ENCODE measurements around the gene LY86.

LY86 gene

DNA sequence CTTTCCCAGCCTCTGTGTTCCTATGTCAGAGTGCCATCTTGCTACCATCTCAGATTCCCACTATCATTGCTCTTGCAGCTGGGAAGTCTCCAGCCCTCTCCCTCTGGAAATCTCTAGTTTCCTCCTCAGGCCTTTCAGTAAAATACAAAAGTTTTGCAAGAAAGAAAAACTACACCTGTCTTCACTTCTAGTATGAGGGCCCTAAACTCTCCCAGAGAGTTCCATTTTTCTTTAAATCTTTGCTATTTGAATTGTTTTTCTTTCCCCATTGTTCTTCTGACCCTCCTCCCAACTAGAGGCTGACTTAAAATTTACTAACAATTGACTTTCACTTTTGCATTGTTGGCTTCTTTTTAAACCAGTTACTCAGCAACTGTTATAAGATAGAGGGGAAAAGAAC, 62.8 kb downstream of the LY86 start:
- Histone ChIP-seq H3K4me1 (ENCODE audit: control insufficient read depth, insufficient read depth, low read length) (no peaks in the 10 kb centered on the region), H3K27me3 (ENCODE audit: control insufficient read depth, insufficient read depth, low read length) (no peaks in the 10 kb centered on the region), H3K9me3 (ENCODE audit: control insufficient read depth, insufficient read depth, low read length) (no peaks in the 10 kb centered on the region), H3K27ac (ENCODE audit: low read length) (no peak overlapping the region), H3K4me3 (ENCODE audit: low read length) (no peak overlapping the region), H3K36me3 (ENCODE audit: control insufficient read depth, insufficient read depth, low read length) (no peaks in the 10 kb centered on the region)
- DNase-seq (ENCODE audit: low read depth, low spot score) = no peak

DNA sequence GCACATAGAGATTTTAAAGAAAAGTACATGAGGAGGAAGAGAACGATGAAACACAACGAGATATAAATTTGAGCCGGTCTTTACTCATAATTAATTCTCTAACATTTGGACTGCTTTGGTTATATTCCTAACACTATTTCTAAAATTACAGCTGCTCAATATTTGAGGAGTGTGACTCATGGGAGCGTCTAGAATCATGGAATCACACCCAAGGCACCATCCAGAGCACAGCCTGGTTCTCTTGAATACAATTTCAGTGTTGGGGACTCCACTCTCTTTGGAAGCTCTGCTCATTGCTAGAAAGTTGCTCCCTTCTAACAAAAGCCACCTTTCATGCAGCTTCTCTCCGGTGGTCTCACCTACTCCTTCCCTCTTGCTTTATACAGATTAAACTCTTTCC, 64.4 kb downstream of the LY86 start:
- H3K4me1 ChIP-seq (ENCODE audit: control insufficient read depth, insufficient read depth, low read length) = no peaks in the 10 kb centered on the region
- no peak for DNase-seq (ENCODE audit: low read depth, low spot score)
- no peaks in the 10 kb centered on the region for H3K9me3 ChIP-seq (ENCODE audit: control insufficient read depth, insufficient read depth, low read length)
- no CpG with 5 or more reads among the region's 5 CpGs for WGBS (ENCODE audit: insufficient coverage, insufficient read length)
- no peaks in the 10 kb centered on the region for H3K36me3 ChIP-seq (ENCODE audit: control insufficient read depth, insufficient read depth, low read length)
- H3K27ac ChIP-seq (ENCODE audit: low read length) = no peak overlapping the region
- no peaks in the 10 kb centered on the region for H3K27me3 ChIP-seq (ENCODE audit: control insufficient read depth, insufficient read depth, low read length)
- H3K4me3 ChIP-seq (ENCODE audit: low read length) = no peak overlapping the region

DNA sequence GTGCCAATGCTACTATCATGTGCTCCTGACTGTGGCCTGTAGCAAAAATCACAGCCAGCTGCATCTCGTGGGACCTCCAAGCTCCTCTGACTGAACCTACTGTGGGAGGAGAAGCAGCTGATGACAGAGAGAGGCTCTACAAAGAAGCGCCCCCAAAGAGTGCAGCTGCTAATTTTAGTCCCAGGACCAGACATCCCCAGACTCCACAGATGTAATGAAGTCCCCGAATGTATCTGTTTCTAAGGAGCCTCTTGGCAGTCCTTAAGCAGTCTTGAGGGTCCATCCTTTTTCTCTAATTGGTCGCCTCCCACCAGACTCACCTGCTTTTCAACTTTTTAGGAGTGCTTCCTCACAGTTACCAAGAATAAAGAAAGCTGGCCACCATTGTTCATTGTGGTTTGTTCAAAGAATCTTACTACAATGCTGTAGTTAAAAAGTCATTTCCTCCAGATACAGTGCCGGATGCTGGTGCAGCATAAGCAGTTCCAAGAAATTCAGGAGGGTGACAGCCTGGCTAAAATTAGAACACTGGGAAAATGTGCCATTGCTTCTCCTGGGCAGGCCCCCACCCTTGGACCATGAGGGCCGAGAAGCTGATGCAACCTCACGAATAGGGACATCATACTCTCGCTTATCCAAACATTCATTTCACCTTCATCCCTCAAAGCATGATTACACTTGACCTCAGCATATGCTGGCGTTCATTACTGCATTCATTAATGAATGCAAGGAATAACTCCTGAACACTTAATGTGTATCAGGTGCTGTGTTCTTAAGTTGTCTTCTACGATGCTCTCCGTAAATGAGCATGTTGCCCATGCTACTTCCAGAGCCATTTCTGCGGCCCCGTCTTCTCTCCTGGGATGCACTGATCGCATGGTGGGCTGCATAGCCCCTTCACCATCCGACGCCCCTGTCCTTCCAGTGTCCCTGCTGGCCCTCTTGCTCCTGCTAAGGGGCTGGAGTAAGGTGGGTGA, 66.4 kb downstream of the LY86 start:
- no peaks in the 10 kb centered on the region for H3K9me3 ChIP-seq (ENCODE audit: control insufficient read depth, insufficient read depth, low read length)
- no CpG with 5 or more reads among the region's 16 CpGs for WGBS (ENCODE audit: insufficient coverage, insufficient read length)
- no peak overlapping the region for H3K27ac ChIP-seq (ENCODE audit: low read length)
- no peak for DNase-seq (ENCODE audit: low read depth, low spot score)
- H3K4me3 ChIP-seq (ENCODE audit: low read length) = no peak overlapping the region
- H3K4me1 ChIP-seq (ENCODE audit: control insufficient read depth, insufficient read depth, low read length) = no peaks in the 10 kb centered on the region
- H3K36me3 ChIP-seq (ENCODE audit: control insufficient read depth, insufficient read depth, low read length) = no peaks in the 10 kb centered on the region
- H3K27me3 ChIP-seq (ENCODE audit: control insufficient read depth, insufficient read depth, low read length) = no peaks in the 10 kb centered on the region

DNA sequence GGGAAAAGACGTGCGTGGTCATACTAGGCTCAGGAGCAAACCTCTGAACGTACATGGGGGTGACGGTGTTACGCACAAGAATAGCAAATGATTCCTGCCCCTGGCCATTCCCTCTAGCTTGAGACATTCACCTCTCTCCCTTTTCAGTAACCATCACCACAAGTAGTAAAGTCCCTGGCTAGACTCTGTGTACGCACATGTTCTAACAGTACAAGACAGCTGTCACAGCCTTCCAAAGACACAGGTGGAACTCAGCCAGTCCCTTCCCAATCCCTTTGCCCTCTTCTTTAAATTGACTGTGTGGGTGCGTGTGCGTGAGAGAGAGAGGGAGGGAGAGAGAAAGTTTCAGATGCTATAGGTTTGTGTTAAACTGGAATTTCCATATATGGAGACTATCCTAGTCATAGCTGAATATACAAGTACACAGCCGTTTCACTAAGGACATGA, 67.3 kb downstream of the LY86 start:
- Histone ChIP-seq H3K27ac (ENCODE audit: low read length) (no peak overlapping the region), H3K27me3 (ENCODE audit: control insufficient read depth, insufficient read depth, low read length) (no peaks in the 10 kb centered on the region), H3K9me3 (ENCODE audit: control insufficient read depth, insufficient read depth, low read length) (no peaks in the 10 kb centered on the region), H3K36me3 (ENCODE audit: control insufficient read depth, insufficient read depth, low read length) (no peaks in the 10 kb centered on the region), H3K4me3 (ENCODE audit: low read length) (no peak overlapping the region), H3K4me1 (ENCODE audit: control insufficient read depth, insufficient read depth, low read length) (no peaks in the 10 kb centered on the region)
- WGBS (ENCODE audit: insufficient coverage, insufficient read length) = no CpG with 5 or more reads among the region's 9 CpGs
- DNase-seq (ENCODE audit: low read depth, low spot score) = no peak

DNA sequence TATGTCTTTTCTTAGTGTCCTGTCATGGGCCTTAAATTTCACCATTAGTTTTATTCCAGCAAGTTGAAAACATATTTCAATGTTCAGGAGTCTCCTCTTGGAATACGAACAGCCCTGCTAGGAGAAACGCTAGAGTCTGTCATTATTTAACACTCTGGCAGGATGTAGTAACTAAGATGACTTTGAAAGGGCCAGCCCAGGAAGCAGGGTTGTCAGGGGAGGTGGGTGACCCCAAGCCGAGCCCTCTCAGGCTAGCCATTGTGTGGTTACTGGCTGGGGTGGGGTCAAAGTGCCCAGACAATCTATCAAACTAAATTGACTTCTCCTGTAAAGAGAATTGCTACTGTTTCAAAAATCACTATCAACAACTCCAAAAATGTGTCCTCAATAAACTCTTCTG, 67.8 kb downstream of the LY86 start:
- DNase-seq (ENCODE audit: low read depth, low spot score) = no peak
- H3K27ac ChIP-seq (ENCODE audit: low read length) = no peak overlapping the region

DNA sequence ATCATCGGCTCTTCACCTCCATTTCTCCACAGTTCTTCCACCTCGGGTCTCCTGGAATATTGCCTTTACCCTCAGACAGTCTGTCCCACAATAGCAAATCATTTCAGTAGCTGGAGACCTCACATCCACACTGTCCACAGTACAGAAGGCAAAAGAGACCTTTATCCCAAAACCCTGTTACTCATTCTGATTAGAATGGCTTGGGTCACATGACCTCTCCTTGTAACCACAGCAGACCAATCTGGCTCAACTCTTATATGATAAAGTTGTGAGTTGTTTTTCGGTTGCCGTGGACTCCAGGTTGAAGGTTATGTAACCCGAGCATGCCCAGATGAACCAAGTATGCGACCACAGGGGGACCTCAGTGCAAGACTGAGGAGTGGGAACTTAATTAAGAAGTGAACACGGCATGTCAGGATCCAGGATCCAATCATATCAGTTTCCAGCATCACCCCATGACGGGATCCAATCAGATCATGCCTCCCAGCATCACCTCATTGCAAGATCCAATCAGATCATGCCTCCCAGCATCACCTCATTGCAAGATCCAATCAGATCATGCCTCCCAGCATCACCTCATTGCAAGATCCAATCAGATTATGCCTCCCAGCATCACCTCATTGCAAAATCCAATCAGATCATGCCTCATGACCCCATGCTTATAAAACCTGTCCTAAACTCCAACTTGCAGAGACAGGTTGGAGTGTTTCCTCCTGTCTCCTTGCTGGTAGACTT, 68.7 kb downstream of the LY86 start:
- no peak overlapping the region for H3K27ac ChIP-seq (ENCODE audit: low read length)
- WGBS (ENCODE audit: insufficient coverage, insufficient read length) = no CpG with 5 or more reads among the region's 8 CpGs

More for the DNA sequence above, 67.8 kb downstream of the LY86 start:
- H3K4me3 ChIP-seq (ENCODE audit: low read length) = no peak overlapping the region
- H3K4me1 ChIP-seq (ENCODE audit: control insufficient read depth, insufficient read depth, low read length) = no peaks in the 10 kb centered on the region
- no peaks in the 10 kb centered on the region for H3K9me3 ChIP-seq (ENCODE audit: control insufficient read depth, insufficient read depth, low read length)
- no peaks in the 10 kb centered on the region for H3K27me3 ChIP-seq (ENCODE audit: control insufficient read depth, insufficient read depth, low read length)
- H3K36me3 ChIP-seq (ENCODE audit: control insufficient read depth, insufficient read depth, low read length) = no peaks in the 10 kb centered on the region
- WGBS (ENCODE audit: insufficient coverage, insufficient read length) = no CpG with 5 or more reads among the region's 3 CpGs

DNA sequence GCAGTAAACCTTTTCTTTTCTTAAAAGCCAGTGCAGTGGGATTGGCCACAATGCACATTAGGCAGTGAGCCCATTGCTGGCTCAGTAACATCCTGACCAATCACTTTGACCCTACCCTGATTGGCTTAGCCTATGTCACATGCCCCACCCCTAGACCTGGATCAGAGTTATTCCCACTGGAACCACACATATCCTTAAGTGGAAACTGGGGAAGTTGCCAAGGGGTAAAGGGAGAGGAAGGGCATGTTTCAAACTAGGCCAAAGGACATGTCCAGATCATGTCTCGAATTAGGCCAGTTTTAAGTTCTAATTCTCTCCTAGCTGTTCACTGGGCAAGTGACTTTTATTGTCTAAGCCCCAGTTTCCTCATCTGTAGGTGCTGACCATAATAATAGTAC, 69.3 kb downstream of the LY86 start:
- Histone ChIP-seq H3K27me3 (ENCODE audit: control insufficient read depth, insufficient read depth, low read length) (no peaks in the 10 kb centered on the region), H3K9me3 (ENCODE audit: control insufficient read depth, insufficient read depth, low read length) (no peaks in the 10 kb centered on the region), H3K4me1 (ENCODE audit: control insufficient read depth, insufficient read depth, low read length) (no peaks in the 10 kb centered on the region), H3K4me3 (ENCODE audit: low read length) (no peak overlapping the region), H3K36me3 (ENCODE audit: control insufficient read depth, insufficient read depth, low read length) (no peaks in the 10 kb centered on the region), H3K27ac (ENCODE audit: low read length) (no peak overlapping the region)
- no CpG with 5 or more reads among the region's 1 CpG for WGBS (ENCODE audit: insufficient coverage, insufficient read length)
- DNase-seq (ENCODE audit: low read depth, low spot score) = no peak

More for the DNA sequence above, 68.7 kb downstream of the LY86 start:
- no peaks in the 10 kb centered on the region for H3K4me1 ChIP-seq (ENCODE audit: control insufficient read depth, insufficient read depth, low read length)
- H3K36me3 ChIP-seq (ENCODE audit: control insufficient read depth, insufficient read depth, low read length) = no peaks in the 10 kb centered on the region
- H3K27me3 ChIP-seq (ENCODE audit: control insufficient read depth, insufficient read depth, low read length) = no peaks in the 10 kb centered on the region
- no peaks in the 10 kb centered on the region for H3K9me3 ChIP-seq (ENCODE audit: control insufficient read depth, insufficient read depth, low read length)
- no peak overlapping the region for H3K4me3 ChIP-seq (ENCODE audit: low read length)
- DNase-seq (ENCODE audit: low read depth, low spot score) = no peak

DNA sequence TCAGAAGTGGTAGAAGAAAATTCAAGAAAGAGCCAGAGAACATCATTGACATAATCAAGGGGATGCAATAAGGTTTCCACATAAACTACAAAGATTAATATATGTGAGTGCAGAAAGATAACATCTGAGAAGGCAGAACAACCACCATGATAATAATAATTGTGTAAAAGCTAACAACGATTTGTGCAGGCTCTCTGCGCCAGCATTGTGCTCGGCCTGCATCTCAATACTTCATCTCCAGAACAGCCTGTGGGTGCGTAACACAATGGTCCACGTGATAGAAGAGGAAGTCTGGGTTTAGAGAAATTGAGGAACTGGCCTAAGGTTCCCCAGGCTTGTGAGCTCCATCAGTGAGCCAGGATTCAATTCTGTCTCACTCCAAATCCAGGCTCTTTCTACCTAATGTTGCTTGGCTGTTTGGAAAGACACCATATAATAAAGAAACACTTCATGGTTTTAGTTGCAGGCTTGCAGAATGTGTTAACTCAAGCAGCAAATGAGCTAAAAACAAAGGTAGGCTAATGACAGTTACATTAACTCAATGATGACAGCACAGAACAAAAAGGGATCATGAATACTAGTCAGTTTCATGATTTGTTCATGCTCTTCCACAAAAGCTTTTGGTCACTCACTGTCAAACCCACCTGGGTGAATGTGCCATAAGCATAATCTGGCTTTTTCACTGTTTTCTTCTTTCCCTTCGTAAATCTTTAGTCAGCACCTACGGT, 71.2 kb downstream of the LY86 start:
- H3K36me3 ChIP-seq (ENCODE audit: control insufficient read depth, insufficient read depth, low read length) = no peaks in the 10 kb centered on the region
- H3K27ac ChIP-seq (ENCODE audit: low read length) = no peak overlapping the region
- no peaks in the 10 kb centered on the region for H3K4me1 ChIP-seq (ENCODE audit: control insufficient read depth, insufficient read depth, low read length)
- no peaks in the 10 kb centered on the region for H3K9me3 ChIP-seq (ENCODE audit: control insufficient read depth, insufficient read depth, low read length)
- DNase-seq (ENCODE audit: low read depth, low spot score) = no peak
- no peak overlapping the region for H3K4me3 ChIP-seq (ENCODE audit: low read length)
- WGBS (ENCODE audit: insufficient coverage, insufficient read length) = no CpG with 5 or more reads among the region's 7 CpGs
- H3K27me3 ChIP-seq (ENCODE audit: control insufficient read depth, insufficient read depth, low read length) = no peaks in the 10 kb centered on the region

DNA sequence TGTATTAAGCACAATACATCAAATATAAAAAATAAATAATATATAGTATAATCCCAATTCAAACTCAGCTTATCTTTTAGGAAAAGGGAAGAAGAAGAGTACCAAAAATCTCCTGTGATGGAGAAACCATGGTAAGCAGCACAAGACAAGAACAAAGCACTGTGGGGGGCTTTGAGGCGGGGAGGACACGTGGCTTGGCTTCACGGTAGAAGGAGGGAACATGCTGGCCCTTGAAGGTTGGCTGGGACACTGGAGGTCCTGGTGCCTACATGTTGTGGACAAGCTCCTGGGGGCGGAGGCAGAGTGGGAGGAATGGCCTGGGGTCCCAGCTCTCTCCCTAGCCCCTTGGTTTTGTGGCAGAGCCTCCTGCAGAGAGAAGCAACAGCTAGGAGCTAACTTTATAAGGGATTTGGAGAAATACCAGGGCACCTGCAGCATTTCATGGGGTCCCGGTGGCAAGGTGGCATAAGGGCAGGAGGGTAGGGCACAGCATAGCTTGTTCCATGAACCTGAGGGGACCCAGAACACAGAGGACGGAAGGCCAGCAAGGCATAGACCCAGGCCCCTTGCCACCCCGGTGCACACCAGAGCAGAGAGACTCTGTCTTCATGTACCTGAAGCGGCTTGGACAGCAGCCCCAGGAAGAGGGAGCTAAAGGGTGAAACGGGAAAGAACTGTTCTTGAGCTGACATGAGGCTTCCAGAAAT, 72.0 kb downstream of the LY86 start:
- Histone ChIP-seq H3K4me1 (ENCODE audit: control insufficient read depth, insufficient read depth, low read length) (no peaks in the 10 kb centered on the region), H3K9me3 (ENCODE audit: control insufficient read depth, insufficient read depth, low read length) (no peaks in the 10 kb centered on the region), H3K36me3 (ENCODE audit: control insufficient read depth, insufficient read depth, low read length) (no peaks in the 10 kb centered on the region), H3K4me3 (ENCODE audit: low read length) (no peak overlapping the region), H3K27me3 (ENCODE audit: control insufficient read depth, insufficient read depth, low read length) (no peaks in the 10 kb centered on the region), H3K27ac (ENCODE audit: low read length) (no peak overlapping the region)
- DNase-seq (ENCODE audit: low read depth, low spot score) = no peak
- no CpG with 5 or more reads among the region's 9 CpGs for WGBS (ENCODE audit: insufficient coverage, insufficient read length)

DNA sequence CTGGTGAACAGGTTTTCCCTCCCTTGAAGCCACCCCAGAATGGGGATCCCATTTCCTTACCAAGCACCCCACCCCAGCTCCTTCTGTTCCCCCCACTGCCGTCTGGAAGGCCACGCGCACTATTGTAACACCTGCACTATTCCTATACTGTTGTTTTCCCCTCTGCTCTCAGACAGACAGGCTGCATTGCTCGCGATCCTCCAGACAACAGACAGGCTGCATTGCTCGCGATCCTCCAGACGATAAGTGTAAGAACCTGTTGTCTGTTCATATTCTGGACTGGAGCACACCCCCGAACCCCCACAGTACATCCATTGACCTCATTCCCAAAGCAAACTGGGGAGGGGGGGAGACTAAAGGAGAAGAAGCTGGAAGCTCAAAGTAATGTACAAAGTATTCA, 72.7 kb downstream of the LY86 start:
- no peak for DNase-seq (ENCODE audit: low read depth, low spot score)
- H3K9me3 ChIP-seq (ENCODE audit: control insufficient read depth, insufficient read depth, low read length) = no peaks in the 10 kb centered on the region
- no peak overlapping the region for H3K4me3 ChIP-seq (ENCODE audit: low read length)
- H3K27me3 ChIP-seq (ENCODE audit: control insufficient read depth, insufficient read depth, low read length) = no peaks in the 10 kb centered on the region
- H3K36me3 ChIP-seq (ENCODE audit: control insufficient read depth, insufficient read depth, low read length) = no peaks in the 10 kb centered on the region
- H3K4me1 ChIP-seq (ENCODE audit: control insufficient read depth, insufficient read depth, low read length) = no peaks in the 10 kb centered on the region
- no CpG with 5 or more reads among the region's 9 CpGs for WGBS (ENCODE audit: insufficient coverage, insufficient read length)
- H3K27ac ChIP-seq (ENCODE audit: low read length) = no peak overlapping the region

All from iPS DF 6.9 (cell line).